ENCODE data around the gene NOC4L.

Gene NOC4L

DNA sequence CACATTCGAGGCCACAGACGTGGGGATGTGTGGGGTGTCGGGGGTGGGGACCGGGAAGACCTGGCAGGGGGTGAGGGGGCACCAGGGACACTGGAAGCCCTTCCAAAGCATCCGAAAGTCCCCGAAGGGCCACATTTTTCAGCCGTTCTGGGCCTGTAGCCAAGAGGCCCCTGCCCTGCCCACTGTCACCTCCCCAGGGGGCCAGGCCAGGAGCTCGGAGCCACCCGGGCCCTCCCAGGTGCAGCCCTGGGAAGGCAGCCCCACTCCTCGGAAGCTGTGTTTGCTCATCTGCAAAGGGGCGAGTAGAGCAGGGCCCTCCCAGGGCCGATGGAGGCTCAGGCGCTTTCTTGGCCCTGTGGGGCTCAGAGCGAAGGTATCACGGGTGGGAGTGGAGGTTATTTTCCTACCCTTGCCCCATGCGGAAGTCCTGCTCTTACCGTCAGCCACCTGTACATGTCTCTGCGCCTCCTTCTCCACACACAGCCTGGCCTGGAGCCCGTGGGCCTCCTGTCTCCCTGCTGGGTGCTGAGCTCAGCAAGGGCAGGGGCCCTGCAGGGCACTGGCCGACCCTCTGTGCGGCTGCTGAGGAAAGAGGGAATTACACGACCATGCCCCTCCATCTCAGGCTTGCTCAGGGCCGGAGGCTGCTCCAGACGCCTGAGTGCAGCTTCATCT lies 27.2 kb downstream of the NOC4L start:
- no peak for DNase-seq

DNA sequence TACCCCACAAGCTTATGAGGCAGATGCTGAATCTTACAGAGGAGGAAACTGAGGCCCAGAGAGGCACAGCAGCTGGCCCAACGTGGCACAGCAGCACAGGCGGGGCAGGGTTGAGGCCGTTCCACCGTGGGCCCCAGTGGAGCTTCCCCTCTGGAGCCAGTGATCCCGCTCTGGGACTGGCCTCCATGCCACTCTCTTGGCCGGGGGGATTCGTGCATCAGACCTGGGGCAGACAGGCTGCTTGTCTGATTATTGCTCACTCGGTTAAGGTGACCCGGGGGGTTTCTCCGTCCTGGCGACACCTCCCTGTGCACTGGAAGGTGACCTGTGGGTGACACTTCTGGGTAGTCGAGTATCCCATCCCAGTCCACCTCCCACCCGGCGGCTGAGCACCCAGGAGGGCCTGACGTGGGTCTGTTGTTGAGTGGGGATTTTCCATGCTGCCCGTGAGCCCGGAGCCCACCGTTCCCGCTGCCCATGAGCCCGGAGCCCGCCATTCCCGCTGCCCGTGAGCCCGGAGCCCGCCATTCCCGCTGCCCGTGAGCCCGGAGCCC lies 27.8 kb downstream of the NOC4L start:
- DNase-seq, result no peak

DNA sequence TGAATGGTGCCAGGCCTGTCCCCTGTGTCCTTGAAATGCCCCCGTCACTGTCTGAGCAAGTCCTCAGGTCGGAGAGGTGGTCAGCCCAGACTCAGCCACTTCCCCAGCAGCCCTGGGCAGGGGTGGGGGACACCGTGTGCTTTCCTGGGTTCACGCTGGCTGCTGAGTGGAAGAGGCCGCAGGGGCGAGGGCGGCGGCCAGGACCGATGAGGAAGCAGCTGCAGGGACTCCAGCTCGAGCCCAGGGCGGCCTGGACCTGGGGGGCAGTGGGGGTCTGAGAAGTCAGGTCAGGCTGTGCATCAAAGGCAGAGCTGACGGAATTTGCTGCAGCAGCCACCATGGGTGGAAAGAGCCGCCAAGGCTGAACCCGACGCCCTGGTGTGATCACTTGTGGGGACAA lies 28.4 kb downstream of the NOC4L start:
- DNase-seq, result no peak

DNA sequence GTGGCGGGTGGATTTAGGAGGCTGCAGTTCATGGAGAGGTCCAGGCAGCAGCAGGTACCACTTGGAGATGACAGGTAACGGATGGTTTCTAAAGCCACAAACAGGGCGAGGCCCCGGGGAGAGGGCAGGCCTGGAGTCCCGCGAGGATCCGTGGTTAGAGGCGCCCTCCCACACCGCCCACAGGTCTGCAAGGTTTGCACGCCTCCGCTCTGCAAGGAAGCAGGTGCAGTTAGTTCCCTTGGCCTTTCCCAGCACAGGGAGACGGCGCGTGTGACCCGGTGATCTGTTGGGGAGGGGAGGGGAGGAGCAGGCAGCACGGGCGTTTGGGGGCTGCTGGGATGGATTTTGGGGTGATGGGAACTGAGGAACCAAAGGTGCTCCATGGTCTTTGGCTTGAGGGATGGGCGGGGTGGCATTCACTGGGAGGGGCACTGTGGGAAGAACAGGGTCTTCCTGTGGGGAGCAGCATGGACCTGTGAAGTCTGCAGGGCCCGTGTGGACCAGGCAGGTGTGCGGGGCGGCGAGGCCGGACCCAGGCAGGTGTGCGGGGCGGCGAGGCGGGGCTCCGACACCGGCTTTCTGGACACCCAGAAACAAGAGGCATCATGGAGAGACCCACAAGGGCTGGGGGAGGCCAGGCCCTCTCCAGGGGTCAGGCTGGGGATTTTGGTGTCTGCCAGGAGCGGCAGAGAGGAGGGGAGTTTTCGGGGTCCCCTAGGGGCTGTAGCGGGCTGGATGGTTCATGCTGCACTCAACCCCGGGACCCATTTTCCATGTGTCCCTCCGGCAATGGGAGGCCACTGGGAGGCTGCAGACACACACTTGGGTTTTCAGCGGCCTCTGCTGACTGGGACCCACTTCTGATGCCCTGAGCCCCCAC lies 29.1 kb downstream of the NOC4L start:
- peak; percentile 20 for DNase-seq

GRCh38 chr12:132174015-132174838 lies 30.0 kb downstream of the NOC4L start:
- DNase-seq, result no peak

DNA sequence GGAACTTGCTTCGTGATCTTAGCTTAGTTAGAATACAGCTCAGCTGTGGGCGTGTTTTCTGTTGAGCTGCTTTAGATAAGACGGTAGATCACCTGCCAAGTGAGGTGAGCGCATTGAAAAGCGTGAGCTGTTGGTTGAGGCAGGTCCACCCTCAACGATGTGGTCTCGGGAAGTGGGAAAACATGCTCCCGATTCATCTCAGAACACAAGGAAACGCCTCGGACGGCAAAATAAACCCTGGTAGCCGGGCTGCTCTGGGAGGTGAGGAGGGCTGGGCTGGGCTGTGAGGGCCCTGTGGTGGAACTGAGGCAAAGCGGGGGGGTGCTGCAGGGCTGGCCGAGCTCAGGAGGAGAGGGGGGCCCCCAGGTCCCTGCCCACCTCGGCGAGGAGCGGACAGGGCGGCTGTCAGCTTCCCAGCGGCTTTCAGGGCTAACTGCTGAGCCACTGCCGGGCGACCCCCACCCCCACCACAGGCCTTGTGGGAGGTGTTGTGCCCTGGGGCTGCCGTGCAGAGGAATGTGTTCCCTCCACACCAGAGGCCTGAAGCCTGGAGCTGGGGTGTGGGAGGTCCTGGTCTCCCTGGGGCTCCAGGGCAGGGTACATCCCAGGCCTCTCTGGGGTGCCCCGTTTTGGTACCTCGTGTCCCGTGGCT lies 30.7 kb downstream of the NOC4L start:
- peak; percentile 41 for DNase-seq

DNA sequence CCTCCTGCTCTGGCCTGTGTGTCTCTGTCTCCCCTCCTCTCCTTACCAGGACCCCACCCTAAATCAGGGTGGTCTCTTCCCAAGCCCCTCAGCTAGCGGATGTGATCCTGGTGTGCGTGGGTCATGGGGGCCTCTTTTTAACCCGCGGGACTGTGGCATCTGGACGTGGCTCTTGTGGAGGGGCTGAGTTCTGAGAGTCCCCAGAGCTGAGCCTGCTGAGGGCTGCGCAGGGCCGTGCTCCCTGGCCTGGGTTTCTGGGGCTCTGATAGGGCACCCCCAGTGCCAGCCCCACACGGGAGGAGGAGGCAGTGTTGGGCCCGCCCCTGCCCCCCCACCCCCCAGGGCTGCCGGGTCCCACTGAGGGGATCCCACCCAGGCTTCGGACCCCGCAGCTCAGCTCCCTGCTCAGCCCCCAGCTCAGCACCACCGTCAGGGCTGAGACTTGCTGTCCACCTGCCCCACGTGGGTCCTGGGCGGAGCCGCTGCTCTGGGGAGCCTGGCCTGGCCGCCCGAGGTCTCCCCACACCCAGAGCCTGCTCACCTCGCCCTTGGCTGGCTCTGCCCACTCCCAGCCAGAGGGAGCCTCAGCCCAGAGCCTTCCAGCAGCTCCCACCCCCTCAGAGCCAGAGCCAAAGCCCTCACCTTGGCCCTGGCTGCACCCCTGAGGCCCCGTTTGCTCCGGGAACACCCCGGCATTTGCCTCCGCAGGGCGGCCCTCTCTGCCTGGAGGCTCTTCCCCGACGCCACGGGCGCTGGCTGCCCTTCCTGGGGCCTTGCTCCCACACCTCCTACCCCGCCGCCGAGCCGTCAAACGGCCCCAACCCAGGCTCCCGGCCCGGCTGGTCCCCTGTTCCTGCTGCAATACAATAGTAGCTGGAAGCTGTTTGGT lies 31.5 kb downstream of the NOC4L start:
- DNase-seq, result no peak

DNA sequence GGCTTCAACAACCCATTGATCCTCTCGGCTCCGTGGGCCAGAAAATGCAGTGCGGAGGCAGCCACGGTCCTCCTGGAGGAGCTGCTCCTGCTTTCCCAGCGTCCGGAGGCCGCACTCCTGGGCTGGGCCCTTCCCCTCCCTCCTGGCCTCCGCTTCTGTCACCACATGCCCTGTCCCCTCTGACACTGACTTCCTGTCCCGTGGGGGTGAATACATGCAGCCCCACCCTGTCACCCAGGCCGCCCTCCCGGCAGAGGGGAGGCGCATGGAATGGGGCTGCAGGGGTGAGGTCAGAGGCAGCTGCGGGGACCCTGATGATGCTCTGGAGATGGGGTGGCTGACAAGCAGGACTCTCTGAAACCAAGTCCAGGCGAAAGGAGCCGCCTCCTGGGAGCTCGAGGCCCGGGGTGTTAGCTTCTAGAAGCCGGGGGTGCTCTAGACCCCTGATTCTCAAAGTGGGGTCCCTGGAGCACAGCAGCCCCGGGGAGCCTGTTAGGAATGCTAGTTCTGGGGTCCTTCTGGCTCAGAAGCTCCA lies 32.2 kb downstream of the NOC4L start:
- no peak for DNase-seq

DNA sequence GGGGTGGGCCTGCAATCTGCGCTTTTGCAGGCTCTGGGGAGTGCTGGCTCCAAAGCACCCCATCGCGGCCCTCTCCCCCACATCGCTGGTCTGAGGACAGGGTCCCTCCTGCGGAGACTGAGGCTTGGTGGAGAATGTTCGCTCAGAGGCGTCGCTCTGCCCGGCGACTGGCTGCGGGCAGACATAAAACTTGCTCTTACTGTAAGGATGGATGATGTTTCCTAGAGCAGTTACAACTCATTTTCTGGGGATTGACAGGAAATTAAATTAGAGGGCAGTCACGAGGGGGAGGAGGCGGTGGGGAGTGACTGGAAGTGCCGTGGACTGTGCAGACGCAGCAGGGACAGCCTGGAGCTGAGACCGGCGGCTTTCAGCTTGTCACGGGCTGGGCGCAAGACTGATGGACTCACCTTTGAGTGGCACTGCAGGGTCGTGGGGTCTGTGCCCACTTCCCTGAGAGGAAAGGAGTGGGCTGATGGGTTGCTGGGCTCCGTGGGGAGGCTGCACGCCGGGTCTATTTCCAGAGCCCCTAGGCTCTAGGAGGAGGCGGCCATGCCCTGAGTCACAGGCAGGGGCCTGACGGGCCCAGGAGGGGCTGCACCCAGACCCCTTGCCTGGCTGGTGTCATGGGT lies 32.8 kb downstream of the NOC4L start:
- no peak for DNase-seq

DNA sequence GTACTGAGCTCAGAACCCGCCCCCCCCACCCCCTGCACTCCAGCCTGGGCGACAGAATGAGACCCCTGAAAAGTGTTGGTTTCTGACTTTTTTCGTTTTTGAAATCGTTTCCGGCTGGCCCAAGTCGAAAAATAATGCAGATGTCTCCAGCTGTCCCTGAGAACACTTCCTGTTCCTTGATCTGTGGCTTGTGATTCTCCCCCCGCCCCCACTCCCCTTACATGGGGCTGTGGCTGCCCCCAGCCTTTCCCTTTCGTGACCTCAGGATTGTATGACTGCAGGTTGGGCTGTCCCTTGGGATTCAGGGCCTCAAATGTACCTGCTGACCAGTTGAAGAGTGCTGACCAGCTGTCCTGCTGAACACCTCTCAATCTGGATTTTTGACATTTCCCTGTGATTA lies 34.1 kb downstream of the NOC4L start:
- no peak for DNase-seq

DNA sequence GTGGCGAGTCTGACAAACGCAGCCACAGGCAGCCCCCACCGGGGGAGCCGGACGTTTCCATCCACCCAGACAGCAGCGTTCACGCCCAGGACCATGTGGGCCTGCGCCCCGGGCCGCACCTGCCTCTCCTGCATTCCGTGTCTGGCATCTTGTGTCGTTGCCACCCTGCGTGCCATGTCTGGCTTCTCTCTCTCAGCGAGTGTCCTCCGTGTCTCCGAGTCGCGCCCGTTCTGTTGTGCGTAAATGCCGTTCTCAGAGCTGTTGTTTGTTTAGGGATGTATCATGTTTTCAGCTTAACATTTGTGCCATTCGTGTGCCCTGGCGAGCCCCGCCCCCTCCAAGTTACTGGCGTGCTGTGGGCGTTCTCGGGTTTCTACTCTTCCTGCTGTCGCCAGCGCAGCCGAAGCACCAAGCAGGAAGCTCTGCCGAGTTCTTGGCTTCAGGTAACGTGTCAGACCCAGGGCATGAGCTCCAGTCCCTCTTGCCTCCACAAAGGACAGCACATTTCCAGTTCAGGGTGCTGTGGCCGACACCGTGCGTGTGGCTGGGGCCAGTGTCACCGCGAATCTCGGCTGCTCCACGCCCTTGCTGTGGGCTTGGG lies 34.6 kb downstream of the NOC4L start:
- no peak for DNase-seq

GRCh38 chr12:132179431-132180362 lies 35.4 kb downstream of the NOC4L start:
- DNase-seq, result no peak

DNA sequence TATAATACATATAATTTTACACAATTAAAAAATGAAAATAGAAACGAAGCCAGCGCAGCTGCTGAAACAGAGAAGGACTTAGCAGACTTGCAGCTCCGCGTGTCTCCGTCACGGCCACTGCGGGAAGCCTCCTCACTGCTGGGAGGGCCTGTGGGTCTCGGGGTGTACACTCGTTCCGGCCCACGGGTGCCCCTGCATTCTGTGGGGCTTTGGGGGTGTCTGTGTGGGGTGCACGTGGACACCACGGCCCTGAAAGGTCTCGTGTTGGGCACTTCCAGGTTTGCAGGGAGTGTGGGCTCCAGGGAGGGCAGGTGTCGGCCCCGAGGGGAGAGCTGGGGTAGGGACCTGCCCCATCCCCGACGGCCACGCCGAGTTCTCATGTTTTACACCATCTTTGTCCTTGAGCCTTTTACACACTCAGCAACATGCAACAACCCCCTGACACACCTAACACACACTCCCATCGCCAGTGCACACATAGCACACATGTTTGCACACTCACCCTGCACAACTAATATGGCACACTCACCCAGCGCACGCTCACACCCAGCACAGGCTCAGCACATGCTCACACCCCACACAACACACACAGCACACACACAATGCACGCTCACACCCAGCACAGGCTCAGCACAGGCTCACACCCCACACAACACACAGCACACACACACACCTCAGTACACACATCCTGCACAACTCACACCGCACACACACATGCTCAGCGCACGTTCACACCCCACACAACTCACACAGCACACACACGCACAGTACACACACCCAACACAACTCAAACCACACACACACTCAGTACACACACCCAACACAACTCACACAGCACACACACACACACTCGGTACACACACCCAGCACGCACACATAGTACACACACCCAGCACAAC lies 36.6 kb downstream of the NOC4L start:
- DNase-seq, result no peak

- DNase-seq, result no peak
These were observed 37.4 kb downstream of the NOC4L start for GRCh38 chr12:132181570-132182200.

- no peak for DNase-seq
These were observed 38.0 kb downstream of the NOC4L start for GRCh38 chr12:132182206-132182710.

DNA sequence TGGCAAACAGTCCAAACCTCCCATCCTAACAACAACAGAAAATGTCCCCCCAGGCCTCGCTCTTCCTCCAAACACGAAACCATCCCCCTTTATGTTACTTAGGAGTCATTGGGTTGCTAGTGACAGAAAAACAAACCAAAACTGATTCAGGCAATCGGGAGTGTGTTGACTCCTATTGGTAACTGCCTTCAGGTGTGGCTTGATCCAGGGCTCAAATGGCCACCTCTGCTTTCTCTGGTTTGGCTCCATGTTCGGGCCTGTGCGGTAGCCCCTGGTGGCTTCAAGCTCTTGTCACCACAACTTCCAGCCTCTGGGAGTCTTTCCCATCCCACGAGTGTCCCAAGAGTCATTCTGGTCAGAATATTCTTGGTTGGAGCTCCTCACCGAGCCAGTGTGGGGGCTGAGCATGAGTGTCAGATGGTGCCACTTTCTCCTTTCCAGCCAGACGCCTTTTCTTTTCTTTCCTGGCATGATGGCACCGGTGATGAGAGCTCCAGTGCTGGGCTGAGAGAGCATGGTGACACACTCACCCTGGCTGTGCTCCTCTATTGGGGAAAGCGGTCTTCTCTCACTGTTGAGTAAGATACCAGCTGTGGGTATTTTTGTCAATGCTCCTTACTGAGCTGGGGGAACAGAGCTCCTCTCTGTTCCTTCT lies 38.6 kb downstream of the NOC4L start:
- no peak for DNase-seq

- DNase-seq, result no peak
These were observed 41.4 kb downstream of the NOC4L start for GRCh38 chr12:132185705-132186104.
